Stimulated activated CD4-positive, alpha-beta T cell treated with anti-CD3 and anti-CD28 coated beads, Interleukin-1b, Interleukin-23, amount 100 ng/mL, for 4 hours (primary cell): ENCODE results near the gene PRKG1.
"Not testable (repeated sequence)": the region's sequence is repeated elsewhere in the genome, so short reads cannot be mapped to it uniquely, and the experiment has no call there.

Source experiments
- DNase-seq, 2 donors: peaks; one replicate each; pipeline ENCODE4 v3.0.0-alpha.2; 2020; ENCODE audit warnings: low read depth in 2 of 2

Gene PRKG1

DNA sequence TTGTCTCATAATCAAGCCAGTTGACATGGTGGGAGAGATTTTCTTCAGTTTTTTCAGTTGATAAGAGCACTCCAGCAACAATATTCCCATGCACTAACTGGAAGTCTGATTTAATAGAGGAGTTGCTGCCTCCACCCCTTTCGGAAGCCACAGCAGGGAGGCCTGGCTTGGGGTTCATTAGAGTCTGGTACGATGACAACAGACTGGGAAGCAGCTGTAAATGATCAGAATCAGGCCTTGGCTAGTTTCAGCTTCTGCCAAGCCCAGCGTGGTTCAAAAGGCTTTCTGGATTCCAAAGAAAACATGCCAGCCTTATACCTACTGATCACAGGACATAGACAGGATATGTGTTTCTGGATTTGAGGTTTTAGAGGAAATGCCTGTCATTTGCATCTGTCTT lies 351.1 kb downstream of the PRKG1 start:
- no peak for DNase-seq

DNA sequence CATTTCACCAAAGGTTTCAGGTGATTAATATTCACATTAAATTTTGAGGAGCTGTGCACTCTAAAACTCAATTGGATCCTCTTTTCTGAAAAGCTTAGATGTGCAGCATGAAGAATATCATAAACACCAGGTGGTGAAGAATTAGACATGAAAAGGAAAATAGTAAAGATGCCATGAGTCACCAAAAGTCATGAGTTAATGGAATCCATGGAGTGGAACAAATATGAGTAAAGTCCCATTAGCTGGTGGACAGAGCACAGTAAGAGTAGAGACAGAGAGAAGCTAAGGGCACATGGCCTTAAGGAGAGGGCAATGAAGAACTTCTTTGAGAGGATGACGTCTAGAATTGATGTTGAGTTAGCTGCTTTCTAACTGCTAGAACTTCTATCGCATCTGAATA lies 353.5 kb downstream of the PRKG1 start:
- no peak for DNase-seq

- DNase-seq: no peak
These were observed 356.2 kb downstream of the PRKG1 start for GRCh38 chr10:51430506-51430905.

DNA sequence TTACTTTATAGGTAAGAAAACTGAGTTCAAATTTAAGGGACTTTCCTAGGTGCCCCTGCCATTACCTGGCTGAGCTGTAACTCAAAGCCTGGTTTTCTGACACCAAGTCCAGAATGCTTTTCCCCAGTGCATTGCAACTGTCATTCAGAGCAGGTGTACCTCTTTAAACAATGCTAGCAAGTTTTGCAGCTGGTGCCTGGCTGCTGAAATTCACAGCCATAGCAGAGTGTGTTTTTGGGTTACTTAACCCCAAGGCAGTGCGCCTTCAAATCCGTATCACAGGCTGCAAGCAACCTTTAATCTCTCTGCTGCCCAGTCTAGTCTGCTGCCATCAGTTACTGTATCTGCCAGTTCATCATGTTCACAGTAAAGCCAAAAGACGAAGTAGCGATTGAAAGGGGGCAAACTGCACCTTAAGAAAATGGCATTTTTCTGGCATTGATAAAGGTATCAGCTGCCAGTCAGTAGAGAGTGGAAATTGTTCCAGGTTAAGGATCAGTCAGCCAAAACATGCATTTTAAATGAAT lies 359.7 kb downstream of the PRKG1 start:
- no peak for DNase-seq

DNA sequence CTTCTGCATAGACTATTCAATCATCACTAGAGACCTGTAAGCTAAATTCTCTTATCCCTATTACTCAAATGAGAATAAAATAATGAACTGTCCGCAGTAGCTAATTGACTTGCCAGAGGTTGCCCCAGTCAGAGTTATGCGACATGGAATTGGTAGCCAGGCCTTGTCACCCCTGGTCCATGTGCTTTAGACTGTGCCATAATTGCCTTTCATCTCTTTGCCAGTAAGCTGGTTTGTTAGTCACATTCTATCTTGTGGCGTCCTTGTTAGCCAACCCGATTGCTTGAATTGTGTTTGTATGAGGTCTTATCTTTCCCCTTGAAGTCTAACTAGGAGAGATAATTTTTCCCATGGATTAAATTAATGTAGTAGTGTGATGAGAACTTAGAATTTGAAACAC lies 362.5 kb downstream of the PRKG1 start:
- no peak for DNase-seq

GRCh38 chr10:51439645-51440044 lies 365.4 kb downstream of the PRKG1 start:
- no peak for DNase-seq

- no peak for DNase-seq
These were observed 371.3 kb downstream of the PRKG1 start for GRCh38 chr10:51445588-51445987.

DNA sequence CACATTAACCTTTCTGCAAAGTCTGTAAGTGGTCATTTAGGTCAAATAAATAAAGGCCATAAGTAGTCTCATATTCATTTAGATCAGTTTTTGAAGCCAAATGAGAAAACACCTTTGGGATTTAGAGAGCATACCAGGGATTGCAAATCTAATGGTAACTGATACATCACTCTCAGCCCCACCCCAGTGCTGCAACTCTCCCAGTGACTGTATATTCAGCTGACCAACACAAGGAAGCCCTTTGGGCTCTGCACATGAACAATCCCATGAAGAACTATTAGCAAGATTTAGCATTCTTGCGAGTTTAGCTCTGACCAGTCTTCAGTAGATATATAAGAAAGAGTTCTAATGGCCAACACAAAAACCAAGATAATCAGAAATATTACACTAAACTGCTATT lies 372.8 kb downstream of the PRKG1 start:
- DNase-seq: no peak

GRCh38 chr10:51455762-51456161 lies 381.5 kb downstream of the PRKG1 start:
- DNase-seq: not testable (repeated sequence)

- DNase-seq: no peak
These were observed 385.2 kb downstream of the PRKG1 start for GRCh38 chr10:51459476-51459875.

DNA sequence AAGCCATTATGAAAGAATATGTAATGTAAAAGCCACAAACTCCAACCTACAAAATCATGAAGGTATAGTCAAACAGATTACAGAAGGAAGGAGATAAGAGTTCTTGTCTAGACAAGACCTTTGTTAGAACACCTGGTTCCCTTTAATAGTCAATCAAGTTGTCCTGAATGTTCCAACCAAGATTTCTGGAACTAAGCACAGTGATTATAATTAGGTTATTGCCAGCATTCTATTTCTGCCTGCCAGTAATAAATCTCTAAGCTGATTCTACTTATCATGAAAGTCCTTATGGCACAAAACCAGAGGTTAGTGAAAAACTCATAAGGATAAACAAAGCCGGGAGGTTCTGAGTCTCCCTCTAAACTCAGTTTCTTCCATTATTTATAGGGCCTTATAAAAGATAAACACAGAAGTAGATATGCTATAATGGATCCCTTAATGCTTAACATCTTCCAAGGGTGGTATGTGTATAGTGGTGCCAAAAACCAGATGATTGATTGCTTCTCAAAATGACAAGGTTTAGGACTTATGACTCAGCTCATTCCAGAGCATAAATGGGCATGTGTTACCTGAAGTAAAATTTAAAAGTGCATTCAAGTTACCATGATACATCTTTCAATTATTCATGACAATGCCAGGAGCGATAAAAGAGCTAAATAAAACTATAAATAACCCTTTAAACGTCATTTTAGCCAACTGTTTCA lies 387.9 kb downstream of the PRKG1 start:
- DNase-seq: no peak

GRCh38 chr10:51468424-51468823 lies 394.1 kb downstream of the PRKG1 start:
- DNase-seq: no peak

- no peak for DNase-seq
These were observed 395.4 kb downstream of the PRKG1 start for GRCh38 chr10:51469686-51470085.

DNA sequence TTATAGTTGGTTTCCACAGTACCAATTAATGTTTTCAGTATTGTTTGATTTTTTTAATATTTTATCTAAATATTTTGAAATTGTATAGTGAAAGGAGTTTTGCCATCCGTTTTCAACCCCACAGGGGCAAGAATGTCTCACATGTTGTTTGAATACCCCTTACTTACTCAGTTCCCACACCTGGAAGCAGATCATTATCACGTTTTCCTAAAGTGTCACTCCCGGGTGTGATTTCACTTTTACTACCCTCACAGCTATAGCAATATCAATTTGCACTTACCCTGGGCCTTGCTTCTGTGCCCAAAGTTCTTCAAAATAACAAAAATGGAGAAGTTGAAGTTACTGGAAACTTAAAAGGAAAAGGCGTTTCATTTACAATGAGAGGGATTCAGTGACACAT lies 397.0 kb downstream of the PRKG1 start:
- DNase-seq: no peak

GRCh38 chr10:51472154-51472553 lies 397.9 kb downstream of the PRKG1 start:
- DNase-seq: no peak

- DNase-seq: no peak
These were observed 405.4 kb downstream of the PRKG1 start for GRCh38 chr10:51479711-51480110.

GRCh38 chr10:51485668-51486067 lies 411.4 kb downstream of the PRKG1 start:
- no peak for DNase-seq

GRCh38 chr10:51487576-51487975 lies 413.3 kb downstream of the PRKG1 start:
- DNase-seq: no peak

GRCh38 chr10:51488766-51489408 lies 414.6 kb downstream of the PRKG1 start:
- DNase-seq: no peak

DNA sequence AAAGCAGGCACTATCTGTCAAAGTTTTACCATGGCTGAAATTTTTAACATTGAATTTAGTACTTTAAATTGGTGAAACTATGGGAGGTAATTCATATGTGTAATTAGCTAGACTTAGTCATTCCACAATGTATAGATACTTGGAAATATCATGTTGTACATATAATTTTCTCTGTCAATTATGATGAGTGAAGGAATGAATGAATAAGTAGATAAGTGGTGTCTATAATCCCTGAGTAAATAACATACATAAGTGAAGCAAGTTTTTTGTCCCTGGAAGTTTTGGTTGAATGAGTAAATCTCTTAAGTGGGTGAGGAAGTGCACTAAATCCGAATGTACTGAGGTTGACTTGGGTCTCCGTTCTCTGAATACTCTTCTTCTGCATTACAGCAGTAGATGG lies 424.1 kb downstream of the PRKG1 start:
- DNase-seq: no peak

DNA sequence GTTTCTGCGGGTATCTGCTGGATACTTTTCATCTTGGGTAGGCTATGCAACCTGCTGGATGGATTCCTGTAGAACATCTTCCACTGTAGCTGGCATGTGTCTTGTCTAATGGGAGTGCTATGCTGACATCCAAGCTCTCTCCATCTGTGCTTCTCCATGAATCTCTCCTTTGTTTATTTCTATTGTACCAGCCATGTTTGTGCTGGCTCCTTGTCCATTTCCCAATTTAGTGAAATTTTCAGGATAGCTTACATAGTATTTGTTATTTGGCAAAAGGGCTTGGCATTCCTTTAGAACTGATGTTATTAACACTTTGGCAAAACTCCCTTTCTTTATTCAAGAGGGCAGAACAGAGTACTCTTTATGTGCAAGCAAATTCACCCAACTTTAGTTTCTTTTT lies 427.1 kb downstream of the PRKG1 start:
- DNase-seq: no peak

- no peak for DNase-seq
These were observed 427.8 kb downstream of the PRKG1 start for GRCh38 chr10:51502124-51502523.

DNA sequence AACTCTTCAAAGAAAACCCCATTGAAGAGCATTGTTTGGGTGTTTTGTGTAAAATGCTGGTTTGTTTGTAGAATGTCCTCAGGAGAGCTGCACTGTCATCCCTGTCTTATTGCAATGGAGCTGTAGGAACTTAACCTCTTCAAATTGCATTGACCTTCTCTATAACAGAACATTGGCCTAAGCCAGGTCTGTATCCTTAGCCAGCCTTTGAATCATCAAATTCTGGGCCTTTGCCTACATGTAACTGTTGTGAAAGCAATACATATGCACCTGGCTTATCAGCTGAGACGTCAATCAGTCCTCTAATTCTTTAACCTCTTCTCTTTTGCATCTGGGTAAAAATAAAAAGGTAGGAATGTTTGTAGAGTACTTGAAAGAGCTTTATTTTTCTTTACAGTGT lies 429.1 kb downstream of the PRKG1 start:
- no peak for DNase-seq

DNA sequence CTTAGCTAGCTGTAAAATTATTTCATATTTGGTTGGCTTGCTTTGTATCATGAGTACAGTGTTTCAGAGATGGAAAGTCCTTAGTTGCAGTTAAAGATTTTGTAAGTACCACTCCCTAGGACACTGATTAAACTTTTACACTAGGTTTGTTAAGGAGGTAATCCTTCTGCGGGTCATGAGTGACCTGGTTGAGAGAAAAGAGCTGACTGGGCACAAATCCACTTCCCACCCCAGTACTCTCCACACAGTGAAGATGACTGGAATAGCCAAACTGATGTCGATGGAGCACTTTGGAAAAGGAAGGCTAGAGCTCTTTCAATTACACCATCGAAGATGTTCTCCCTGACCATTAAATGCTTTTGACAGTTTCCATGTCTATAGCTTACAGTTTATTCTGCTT lies 433.2 kb downstream of the PRKG1 start:
- no peak for DNase-seq
